SK-MEL-5 (cell line): ENCODE data around the gene AKT1. TPM values are rescaled to one million over a fixed set of nuclear protein-coding genes. Genes with fewer than 3 reads are reported as not detected.
"Not testable (repeated sequence)": the region's sequence is repeated elsewhere in the genome, so short reads cannot be mapped to it uniquely, and the experiment has no call there.

Source experiments
- DNase-seq: peaks from one replicate; pipeline ENCODE4 v3.0.0-alpha.2; 2016; ENCODE audit warnings: low read depth, low spot score
- in situ Hi-C: cut with HindIII; loops from 2 replicates; pipeline ENCODE4 v1.10.0; 2016; ENCODE audit warnings: low sequenced_read_pairs, high pct_unique_total_duplicates, low pct_unique_long_range_greater_than_20kb
- polyA plus RNA-seq, 2 experiments: library from polyadenylated mRNA; depleted of rRNA; stranded (reverse); fragments of >200 nt; gene quantifications; 2 replicates each; pipeline ENCODE4 v1.2.3, GENCODE V29; 2015
- total RNA-seq: library from RNA; depleted of rRNA; stranded (reverse); fragments of >200 nt; shearing (Covaris generic); gene quantifications from 2 replicates; pipeline ENCODE4 v1.2.3, GENCODE V29; 2014; rRNA removed

The AKT1 gene
- total RNA-seq = 108 and 119 TPM in 2 replicates
- 154 and 163 TPM in 2 replicates for polyA plus RNA-seq (2015; cell fraction: cytosol; rRNA removed)
- polyA plus RNA-seq (2015; cell fraction: nucleus; rRNA removed) = 363 and 380 TPM in 2 replicates

GRCh38 chr14:104794993-104795780 lies at the start of gene AKT1:
Gene AKT1, minus strand, starts transcription at chr14:104795748. Its CDS starts 3,105 bp downstream, at chr14:104792643.
- DNase-seq = no peak
- in situ Hi-C loops = no loop called here

GRCh38 chr14:104845033-104845666 lies 49.6 kb upstream of the AKT1 start:
- in situ Hi-C loops = no loop called here
- no peak for DNase-seq

GRCh38 chr14:104844306-104845032 lies 48.9 kb upstream of the AKT1 start:
- DNase-seq = no peak
- in situ Hi-C loops = no loop called here

GRCh38 chr14:104843442-104844305 lies 48.1 kb upstream of the AKT1 start:
- in situ Hi-C loops = no loop called here
- no peak for DNase-seq

- in situ Hi-C loops = no loop called here
- no peak for DNase-seq
These were observed 47.5 kb upstream of the AKT1 start for GRCh38 chr14:104843006-104843405.

- in situ Hi-C loops = no loop called here
- DNase-seq = no peak
These were observed 46.2 kb upstream of the AKT1 start for GRCh38 chr14:104841730-104842129.

- in situ Hi-C loops, DNase-seq: not testable (repeated sequence)
These were observed 40.8 kb upstream of the AKT1 start for GRCh38 chr14:104836171-104836935.

GRCh38 chr14:104830781-104831180 lies 35.2 kb upstream of the AKT1 start:
- in situ Hi-C loops = no loop called here
- DNase-seq = no peak

- in situ Hi-C loops = no loop called here
- DNase-seq = peak; percentile 80
These were observed 31.9 kb upstream of the AKT1 start for GRCh38 chr14:104827177-104828055.

- in situ Hi-C loops = no loop called here
- DNase-seq = no peak
These were observed 31.3 kb upstream of the AKT1 start for GRCh38 chr14:104826861-104827176.

GRCh38 chr14:104826189-104826860 lies 30.8 kb upstream of the AKT1 start:
- peak; percentile 70 for DNase-seq
- in situ Hi-C loops = no loop called here

GRCh38 chr14:104824353-104824997 lies 28.9 kb upstream of the AKT1 start:
- DNase-seq = no peak
- in situ Hi-C loops = no loop called here

- in situ Hi-C loops = no loop called here
- DNase-seq = no peak
These were observed 27.5 kb upstream of the AKT1 start for GRCh38 chr14:104822821-104823615.

GRCh38 chr14:104821971-104822608 lies 26.5 kb upstream of the AKT1 start:
- in situ Hi-C loops = no loop called here
- no peak for DNase-seq
